G401 (cell line): ENCODE measurements around the gene HOXA4. TPM values are rescaled to one million over a fixed set of nuclear protein-coding genes. Genes with fewer than 3 reads are reported as not detected.

Experiments
- DNase-seq: peaks from one replicate; pipeline ENCODE4 v3.0.0-alpha.2; 2015; ENCODE audit warnings: low spot score
- in situ Hi-C: cut with HindIII; loops from 2 replicates; pipeline ENCODE4 v1.10.0; 2016; ENCODE audit warnings: low sequenced_read_pairs, mixed read lengths
- total RNA-seq: library from RNA; depleted of rRNA; stranded (reverse); fragments of >200 nt; shearing (Covaris generic); gene quantifications from 2 replicates; pipeline ENCODE4 v1.2.3, GENCODE V29; 2014

HOXA4 gene
- total RNA-seq, 1 experiment from 2014 or later: not detected

DNA sequence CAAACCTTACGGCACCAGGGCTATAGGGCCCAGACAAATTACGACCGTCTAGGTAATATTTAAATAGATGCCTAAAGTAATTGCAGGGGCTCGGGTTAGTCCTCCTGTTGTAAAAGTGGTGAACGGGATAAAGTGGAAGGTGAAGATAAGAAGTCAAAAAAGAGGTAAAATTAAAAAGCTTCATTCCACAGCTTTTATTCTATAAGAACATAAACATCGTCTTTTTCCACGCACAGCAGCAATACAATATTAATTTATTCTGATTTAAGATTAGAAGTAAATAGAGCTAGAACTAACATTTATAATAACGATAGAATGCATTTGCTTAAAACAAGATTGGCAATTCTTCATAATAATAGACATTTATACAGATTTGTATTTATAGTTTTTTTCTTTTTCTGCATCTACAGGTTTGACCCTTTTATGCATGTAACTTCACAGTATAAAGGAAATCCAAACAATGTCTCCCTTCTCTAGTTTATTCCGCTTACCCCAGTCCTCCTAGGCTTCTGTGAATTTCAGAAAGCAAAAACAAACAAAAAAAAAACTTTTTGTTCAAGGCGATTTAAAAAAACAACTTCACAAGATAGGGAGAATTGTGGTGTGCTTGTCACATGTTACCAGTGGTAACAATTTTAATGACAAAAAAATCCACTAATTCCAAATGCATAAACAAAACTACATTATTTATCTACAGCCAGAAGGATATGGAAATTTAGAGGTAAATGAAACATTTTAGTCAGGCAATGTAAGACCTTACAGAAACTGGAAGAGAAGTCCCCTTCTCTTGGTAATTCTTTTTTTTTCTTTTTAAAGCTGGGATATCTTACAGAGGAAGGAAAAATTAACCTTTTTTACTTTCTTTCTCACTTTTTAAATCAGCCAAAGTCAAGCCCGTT lies 40.1 kb upstream of the HOXA4 start:
- in situ Hi-C loops: no loop called here
- no peak for DNase-seq

DNA sequence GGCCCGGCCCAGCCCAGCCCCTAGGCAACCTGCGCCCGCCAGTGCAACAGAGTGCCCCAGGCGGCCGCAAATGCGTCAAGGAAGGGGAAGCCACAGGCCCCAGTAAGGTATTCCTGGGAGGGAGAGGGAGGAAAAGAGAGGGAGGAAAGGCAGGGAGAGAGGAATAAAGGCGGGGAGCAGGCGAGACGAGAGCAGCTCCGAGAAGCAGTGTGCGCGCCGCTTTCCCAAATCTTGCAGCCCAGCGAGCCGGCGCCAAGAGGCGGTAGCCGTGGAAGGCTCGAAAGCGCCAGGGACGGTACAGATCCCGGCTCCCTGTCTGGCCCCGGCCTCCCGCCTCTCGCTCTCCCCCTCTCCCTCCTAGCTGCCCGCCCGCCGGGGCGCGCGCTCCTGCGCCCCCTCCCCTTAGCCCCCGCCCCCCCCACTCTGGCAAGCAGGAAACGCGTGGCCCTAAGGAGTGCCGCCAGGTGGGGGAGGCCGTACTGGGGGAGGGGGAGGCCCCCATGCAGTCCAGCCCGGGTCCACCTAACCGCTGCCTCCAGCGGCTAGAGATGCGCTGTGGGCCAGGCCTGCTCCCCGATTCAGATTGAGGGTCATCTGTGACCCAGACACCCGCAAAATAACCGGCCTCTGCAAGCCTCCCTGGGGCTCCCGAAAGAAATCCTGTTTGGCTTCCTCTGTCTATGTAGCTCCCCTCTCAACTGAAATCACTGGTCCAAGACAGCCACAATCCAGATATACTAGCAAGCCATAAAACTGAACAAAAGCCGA lies 39.3 kb upstream of the HOXA4 start:
- in situ Hi-C loops: no loop called here
- DNase-seq: no peak

DNA sequence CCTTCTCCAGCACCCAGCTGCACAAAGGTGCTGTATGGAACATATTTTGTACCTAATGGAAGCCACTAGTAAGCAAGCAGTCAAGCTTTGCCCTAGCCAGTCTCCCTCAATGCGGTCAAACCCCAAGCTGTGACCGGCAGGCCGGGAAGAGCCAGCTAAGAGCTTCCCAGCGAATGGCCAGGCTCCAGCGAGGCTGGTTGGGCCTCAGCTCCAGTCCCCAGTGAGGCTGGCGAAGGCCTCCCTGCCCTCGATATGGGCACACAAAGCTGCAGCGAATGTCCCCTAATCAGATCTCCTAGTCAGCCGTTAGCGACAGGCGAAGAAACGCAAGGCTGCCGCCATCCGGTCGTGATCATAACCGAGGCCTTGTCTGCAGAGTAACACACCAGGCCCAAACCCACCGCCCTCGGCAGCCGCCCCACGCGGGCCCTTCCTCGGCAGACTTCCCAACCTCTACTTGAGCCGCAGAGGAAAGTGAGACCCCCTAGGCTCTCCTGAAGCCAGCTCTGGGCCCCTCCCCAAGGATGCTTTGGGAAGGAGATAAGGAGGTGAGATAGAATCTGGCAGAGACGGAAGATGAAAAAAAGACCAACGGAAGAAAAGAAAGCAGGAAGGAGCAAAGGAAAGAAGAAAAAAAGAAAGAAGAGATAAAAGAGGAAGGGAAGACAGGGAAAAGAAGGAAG lies 37.8 kb upstream of the HOXA4 start:
- in situ Hi-C loops: no loop called here
- no peak for DNase-seq

DNA sequence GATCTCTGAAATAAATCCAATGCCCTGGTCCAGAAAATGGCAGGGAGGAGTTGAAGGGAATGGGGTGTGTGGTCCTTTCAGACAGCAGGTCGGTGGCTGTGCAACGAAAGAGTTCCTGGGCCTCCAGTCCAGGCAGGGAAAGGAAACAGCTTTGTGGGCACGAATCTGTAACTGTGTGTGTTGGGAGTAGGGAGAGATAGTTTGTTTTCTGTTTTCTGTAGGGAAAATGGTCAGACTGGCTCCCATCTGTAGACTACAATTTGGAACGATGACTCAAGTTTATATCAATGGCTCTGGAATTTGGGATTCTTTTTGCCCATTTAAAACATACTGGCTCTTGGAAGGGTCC lies 37.3 kb upstream of the HOXA4 start:
- no peak for DNase-seq
- in situ Hi-C loops: no loop called here

DNA sequence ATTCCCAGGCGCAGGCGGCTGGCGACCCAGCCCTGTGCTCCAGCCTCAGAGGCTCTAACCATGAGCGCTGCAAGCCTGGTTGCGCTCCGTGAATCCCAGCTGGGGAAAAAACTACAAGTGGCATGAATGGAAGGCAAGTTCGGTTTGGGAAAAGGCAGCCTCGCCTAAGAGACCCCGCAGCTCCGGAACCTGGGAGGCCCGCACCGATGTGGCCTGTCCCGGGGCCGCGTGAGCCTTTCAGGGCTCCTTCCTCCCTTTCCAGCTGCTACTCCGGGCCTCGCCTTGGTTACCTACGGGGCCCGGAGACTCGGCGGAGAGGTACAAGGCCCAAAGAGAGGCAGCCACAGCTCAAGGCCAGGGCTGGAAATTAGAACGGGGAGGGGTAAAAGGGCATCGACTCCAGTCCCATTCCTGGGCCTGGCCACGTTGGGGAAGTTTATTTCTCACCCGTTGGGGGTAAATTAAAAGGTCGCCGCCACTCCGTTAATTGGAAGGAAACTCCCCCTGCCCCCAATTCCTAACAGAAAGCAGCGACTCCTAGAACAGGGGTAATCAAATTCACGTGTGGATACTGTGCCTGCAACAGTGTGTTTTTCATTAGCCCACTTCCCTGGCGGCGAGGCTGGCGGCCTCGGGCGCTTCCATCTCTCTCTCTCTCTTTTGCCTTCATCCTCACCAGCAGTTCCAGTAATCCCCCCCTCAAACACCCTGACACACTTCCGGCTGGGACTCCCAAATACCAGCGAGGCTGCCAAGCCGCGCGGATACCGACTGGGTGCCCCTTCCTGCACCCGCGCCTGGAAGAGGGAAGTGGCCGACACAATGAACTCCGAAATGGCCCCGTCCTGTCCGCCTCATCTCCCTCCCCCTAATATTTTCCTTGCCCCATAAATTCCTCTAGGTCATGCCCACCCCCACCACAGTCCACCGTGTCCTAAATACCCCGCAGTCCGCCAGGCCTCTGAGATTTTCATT lies 36.3 kb upstream of the HOXA4 start:
- no peak for DNase-seq
- in situ Hi-C loops: no loop called here

DNA sequence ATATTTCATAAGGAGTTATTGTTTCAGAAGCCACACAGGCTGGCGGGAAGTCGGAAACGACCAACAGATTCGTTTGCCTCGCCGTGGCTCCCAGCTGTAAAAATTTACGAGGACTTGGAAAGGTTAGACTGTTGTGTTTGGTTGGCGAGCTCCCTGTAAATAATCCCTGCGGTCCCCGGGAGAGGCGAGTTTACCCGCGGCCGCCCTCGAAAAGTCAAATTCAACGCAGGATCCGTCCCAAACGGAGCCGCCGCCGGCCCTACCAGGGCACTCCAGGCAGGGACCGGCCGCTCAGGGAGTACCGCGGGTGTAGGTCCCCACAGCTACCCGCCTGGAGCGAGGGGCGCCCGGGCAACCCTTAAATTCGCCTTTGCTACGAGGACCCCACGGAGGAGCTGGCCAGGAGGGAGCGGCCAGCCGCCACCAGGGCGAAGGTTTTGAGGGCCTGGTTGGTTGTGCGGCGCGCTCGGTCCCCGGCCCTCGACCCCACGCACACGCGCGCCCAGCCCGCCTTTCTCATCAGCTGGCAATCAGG lies 35.5 kb upstream of the HOXA4 start:
- DNase-seq: no peak
- in situ Hi-C loops: no loop called here

DNA sequence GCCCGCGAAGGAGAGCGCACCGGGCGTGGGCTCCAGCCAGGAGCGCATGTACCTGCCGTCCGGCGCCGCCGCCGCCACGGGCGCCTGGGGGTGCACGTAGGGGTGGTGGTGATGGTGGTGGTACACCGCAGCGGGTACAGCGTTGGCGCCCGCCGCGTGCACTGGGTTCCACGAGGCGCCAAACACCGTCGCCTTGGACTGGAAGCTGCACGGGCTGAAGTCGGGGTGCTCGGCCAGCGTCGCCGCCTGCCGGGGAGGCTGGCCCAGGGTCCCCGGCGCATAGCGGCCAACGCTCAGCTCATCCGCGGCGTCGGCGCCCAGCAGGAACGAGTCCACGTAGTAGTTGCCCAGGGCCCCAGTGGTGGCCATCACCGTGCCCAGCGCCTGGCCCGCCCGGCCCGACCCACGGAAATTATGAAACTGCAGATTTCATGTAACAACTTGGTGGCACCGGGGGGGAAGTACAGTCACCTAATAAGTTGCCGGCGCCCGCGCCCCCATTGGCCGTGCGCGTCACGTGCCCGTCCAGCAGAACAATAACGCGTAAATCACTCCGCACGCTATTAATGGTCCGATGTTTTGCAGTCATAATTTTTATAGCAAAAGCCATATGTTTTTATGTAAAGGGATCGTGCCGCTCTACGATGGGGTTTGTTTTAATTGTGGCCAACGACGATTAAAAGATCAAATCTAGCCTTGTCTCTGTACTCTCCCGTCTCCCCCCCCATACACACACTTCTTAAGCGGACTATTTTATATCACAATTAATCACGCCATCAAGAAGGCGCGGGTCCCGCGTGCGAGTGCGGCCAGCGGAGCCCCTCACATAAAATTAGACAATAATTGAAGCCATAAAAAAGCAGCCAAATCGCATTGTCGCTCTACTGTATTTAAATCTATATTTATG lies 34.8 kb upstream of the HOXA4 start, which contains the start of gene HOXA9:
TSS of gene HOXA9 (minus strand) at position 449 of the 907 bp plus-strand sequence. CDS start at position 369, 80 bp downstream.
- DNase-seq: no peak
- in situ Hi-C loops: no loop called here

DNA sequence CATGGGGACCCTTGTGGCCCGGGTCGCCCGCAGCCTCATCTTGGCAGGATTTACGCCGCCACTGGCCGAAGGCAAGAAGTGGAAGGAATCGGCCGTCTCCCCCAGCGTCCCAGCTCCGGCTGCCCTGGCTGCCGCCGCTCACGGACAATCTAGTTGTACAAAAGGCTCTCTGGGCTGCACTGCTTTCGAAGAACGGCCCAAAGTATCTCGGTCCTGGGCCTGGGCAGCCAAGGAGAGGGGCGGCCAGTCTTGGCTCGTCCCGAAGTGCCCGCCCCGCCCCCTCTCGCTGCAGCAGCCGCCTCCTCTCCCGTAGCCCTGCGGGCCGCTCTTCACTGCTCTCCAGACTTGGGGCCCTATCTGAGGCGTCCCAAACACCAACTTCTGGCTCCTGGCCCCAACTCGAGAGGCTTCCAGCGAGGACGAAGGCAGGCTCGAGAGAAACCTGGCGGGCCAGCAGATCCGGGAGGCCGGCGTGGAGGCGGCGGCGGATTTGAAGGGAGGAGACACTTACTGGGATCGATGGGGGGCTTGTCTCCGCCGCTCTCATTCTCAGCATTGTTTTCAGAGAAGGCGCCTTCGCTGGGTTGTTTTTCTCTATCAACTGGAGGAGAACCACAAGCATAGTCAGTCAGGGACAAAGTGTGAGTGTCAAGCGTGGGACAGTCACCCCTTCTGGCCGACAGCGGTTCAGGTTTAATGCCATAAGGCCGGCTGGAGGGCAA lies 34.0 kb upstream of the HOXA4 start:
- in situ Hi-C loops: loop anchor here (5.0 kb wide), 1 partner anchor 37 kb away; no protein-coding TSS in a partner anchor
- DNase-seq: no peak

DNA sequence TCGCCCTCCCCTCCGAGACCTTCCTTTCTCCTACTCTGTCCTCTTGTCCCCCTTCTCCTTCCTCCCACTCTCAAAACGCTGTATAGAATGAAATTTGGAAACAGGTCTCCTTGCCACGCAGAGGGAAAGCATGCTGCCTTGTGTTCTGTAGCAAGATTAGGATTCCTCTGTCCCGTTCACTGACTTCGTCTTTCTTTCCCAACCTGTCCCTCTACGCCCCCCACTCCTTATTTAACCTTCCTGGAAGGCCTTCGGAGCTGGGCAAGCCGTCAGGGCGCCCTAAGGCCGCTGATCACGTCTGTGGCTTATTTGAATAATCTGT lies 33.4 kb upstream of the HOXA4 start:
- no peak for DNase-seq
- in situ Hi-C loops: loop anchor here (5.0 kb wide), 1 partner anchor 37 kb away; no protein-coding TSS in a partner anchor

DNA sequence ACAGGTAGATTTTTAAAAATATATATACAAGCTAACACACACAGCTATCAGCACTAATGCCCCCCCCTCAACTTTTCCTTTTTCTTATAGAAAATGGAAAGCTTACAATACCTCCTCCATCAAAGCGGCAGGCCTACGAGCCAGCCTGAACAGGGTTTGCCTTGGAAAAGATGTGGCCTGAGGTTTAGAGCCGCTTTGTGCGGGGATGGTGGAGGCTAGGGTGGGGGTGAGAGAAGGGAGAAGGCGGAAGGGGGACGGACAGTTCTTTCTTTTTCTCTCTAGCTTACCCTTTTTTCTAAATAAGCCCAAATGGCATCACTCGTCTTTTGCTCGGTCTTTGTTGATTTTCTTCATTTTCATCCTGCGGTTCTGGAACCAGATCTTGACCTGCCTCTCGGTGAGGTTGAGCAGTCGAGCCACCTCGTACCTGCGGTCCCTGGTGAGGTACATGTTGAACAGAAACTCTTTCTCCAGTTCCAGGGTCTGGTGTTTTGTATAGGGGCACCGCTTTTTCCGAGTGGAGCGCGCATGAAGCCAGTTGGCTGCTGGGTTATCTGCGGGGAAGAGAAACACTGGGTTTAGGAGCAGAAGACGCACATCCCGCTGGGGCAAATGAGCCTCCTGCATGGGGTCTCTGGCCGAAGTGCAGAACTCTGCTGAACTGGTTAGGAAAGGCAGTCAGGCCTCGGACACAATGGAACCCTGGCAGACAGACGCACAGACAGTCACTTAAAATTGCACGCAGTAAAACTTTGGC lies 32.9 kb upstream of the HOXA4 start:
- DNase-seq: no peak
- in situ Hi-C loops: loop anchor here (5.0 kb wide), 1 partner anchor 36 kb away; no protein-coding TSS in a partner anchor

DNA sequence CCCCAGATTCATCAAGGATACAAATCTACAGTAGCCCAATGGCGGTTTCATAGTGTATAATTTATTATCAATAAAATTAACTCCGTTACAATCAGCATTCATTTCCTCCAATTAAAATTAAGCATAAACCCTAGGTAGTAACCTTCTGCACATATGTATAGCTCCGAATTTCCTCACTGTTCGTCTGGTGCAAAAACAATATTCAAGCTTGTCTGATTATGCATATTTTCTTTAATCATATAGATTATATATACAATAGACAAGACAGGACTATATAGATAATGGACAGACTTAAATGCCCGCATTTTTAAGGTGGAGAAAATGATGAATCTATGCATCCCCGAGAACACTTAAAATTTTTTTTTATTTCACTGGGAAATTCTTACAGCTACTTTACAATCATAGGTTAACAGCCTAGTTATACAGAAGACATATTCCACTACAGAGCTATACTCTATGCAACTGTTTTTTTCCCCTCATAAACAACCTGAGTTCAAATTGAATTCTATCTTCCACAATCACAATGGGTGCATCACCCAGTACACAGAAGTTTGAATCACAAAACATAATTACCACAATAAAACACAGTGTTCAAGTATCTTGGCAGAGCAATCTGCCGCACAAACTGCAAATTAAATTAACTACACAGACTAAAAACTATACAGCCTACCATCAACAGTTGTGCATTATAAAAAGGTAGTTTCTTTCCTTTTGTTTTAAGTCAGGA lies 32.2 kb upstream of the HOXA4 start:
- in situ Hi-C loops: loop anchor here (5.0 kb wide), 1 partner anchor 35 kb away; no protein-coding TSS in a partner anchor
- no peak for DNase-seq

DNA sequence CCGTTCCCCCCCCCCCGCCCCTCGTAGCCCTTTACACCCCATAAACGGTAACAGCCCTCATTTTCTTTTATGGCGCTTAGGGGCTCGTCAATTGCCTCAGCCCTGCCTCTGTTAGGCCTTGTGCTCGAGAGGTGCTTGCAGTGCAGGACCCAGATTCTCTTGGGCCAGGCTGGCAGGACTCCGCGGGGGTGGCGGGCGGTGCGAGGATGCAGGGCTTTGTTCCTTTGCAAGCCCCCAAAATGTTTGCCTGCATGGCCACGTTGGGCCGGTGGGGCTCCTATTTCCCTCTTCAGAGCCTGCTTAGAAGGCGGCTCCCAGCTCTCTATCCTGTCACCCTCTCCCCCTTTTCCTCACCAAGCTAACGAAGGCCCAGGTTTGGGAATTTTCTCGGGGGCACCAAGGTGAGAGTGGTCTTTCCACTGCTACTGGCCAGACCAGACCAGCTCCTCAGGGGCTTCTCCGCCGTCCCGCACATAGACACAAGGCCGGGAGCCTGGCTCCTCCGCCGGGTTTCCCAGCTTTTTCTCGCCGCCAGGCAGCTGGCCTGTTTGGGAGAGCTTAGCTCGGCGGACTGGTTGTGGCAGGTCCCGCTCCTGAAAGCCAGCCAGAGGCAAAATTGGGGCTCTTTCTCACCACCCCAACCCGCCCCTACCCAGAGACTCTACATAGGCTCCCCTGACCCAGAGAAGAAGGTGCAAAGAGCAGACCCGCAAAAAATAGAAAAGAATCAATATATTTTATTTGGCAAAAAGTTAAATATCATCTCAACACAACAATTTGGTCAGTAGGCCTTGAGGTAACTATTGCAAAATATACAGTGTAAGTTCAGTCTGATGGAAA lies 31.4 kb upstream of the HOXA4 start:
- in situ Hi-C loops: loop anchor here (5.0 kb wide), 1 partner anchor 35 kb away; no protein-coding TSS in a partner anchor
- no peak for DNase-seq

DNA sequence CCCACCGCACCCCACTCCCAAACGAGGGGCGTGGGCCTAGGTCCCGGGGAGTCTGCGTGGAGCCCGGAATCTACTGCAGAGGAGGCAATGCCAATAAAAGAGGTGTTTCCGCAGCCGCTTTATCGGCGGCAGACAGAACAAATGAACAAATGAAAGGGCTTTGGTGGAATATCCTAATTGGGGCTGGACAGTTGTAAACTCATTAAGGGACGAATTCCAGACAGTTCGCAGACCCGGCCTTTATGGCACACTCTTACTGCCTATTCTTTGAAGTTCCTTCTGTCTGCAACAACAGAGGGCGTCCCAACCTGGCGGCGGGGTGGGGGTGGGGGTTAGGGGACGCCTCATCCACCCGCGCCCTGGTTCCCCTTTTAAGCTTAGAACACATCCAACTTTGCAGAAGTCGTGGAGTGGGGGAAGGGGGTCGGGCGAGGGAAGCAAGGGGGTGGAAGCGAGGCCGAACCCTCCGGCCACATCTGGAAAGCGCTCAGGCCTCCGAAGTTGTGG lies 30.7 kb upstream of the HOXA4 start:
- in situ Hi-C loops: loop anchor here (5.0 kb wide), 1 partner anchor 34 kb away; no protein-coding TSS in a partner anchor
- peak; percentile 43 for DNase-seq

DNA sequence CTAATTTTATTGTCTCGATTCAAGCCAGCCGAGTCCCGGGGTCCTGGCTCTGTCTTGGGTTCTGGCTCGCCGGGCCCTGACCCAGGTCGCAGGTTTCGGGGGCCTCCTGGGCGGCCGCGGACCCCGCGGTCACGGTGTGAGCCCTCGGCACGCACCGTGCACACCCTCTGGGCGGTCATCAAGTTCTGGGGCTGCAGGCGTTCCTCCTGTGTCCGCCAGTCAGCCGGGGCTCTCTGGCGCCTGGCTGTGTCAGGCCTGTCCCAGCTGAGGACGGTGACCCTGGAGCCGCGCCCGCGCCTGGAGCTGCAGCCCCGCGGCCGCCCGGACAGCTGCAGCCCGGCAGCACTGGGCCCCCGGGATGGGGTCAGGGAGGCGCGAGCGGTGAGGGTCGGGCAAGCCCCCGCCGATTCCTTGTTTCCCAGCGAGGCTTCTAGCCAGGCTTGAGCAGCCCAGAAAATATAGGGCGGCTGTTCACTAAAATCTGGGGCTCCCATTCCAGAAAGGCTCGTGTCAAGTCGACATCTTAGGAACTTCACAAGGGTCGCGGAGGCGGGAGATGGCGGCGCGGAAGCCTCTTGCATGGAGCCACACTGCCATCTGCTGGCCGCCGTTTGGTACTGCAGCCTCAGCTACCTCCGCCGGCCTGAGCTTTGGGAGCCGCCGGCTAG lies 30.1 kb upstream of the HOXA4 start:
- in situ Hi-C loops: loop anchor here (5.0 kb wide), 1 partner anchor 33 kb away; no protein-coding TSS in a partner anchor
- peak; percentile 79 for DNase-seq
